ENCODE measurements around the gene CSPG5. TPM values are rescaled to one million over a fixed set of nuclear protein-coding genes. Genes with fewer than 3 reads are reported as not detected.

The CSPG5 gene, protein sequence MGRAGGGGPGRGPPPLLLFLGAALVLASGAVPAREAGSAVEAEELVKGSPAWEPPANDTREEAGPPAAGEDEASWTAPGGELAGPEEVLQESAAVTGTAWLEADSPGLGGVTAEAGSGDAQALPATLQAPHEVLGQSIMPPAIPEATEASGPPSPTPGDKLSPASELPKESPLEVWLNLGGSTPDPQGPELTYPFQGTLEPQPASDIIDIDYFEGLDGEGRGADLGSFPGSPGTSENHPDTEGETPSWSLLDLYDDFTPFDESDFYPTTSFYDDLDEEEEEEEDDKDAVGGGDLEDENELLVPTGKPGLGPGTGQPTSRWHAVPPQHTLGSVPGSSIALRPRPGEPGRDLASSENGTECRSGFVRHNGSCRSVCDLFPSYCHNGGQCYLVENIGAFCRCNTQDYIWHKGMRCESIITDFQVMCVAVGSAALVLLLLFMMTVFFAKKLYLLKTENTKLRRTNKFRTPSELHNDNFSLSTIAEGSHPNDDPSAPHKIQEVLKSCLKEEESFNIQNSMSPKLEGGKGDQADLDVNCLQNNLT
- total RNA-seq = 1.3 TPM

DNA sequence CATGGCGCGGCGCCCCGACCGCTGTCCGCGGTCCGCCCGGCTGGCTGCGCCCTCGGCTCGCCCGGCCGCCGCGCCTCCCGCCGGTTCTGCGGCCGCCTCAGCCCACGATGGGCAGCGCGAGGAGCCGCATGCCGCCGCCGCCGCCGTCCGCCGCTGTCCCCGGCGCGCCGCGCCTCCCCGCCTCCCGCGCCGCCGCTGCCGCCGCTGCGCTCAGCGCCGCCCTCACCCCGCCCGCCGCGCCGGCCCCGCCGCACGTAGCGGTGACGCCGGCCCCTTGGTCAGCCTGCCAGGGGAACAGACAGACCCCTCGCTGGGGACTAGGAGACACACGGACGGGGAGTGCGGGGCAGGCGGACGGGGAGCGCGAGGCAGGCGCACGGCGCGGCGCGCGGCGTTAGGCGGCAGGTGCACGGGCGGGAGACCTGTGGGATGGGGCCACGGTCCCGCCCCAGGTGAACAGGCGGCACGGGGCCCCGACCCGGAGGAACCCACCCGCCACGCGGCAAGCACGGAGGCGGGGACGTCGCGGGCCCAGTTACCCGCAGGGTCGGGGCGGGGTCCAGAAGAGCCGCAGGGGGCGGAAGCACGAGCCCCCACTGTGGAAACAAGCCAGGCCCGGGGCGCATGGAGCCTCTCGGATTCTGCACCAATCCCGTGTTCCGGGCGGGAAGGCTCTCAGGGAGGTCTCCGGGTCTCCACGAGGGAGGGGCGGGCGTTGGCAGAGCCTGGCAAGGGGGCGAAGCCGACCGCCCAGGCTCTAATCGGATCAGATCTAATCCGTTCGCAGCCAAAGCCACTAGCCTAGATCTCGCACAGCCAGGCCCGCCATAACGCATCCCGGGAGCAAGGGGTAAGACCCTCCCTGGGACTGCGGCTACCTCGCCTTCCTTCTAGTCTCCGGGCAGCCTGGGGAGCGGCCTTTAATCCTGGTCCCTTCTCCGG, at the start of gene CSPG5:
Gene CSPG5 (minus strand): TSS at position 175 of the 942 bp plus-strand sequence. CDS start 172 bp downstream, at position 3.

DNA sequence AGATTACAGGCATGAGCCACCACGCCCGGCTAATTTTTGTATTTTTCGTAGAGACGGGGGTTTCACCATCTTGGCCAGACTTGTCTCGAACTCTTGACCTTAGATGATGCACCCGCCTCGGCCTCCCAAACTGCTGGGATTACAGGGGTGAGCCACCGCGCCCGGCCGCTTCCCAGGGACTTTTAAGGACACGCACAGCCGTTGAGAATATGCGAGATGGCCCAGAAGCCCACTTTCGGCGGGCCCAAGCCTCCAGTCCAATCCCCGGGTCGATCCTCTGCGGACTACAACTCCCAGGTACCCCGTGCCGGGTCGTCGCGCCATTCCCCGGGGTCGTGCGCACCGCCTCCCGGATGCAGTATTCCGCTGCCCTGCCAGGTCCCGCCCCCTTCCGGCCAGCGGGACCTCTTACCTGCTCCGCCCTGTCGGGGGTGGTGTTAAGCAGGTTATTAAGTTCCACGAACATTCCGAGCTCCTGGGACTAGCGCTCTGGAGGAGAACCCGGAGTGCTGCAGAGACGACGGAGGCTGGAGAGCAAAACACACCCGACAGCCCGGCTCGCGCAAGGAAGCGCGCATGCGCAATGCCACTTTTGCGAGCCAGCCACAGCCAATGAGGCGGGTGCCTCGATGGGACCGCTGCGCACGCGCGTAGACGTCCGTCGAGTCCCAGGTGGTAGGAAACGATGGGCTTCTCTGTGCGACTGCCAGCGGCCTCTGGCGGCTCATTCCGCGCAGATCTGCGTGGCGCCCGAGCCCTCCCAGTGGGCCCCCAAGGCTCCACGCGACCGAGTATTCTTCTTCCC, 65.3 kb downstream of the CSPG5 start, which contains the start of gene ELP6:
Gene ELP6 (minus strand): TSS at position 588 of the 805 bp plus-strand sequence. CDS start 122 bp downstream, at position 466.

Small RNA genes lying within 50 kb of the gene (small RNA-seq; reads per million reads assigned to genes)
- gene RN7SL870P (ENCODE audit: low replicate concordance) = not detected

Other genes starting within 250 kb of the CSPG5 start
- 25.9 TPM for gene PTPN23, start 197.8 kb downstream of the CSPG5 start, total RNA-seq
- 101 TPM for gene SCAP, start 102.9 kb downstream of the CSPG5 start, total RNA-seq
- gene ELP6, start 65.2 kb downstream of the CSPG5 start, total RNA-seq = 35.5 TPM
- gene SMARCC1, start 203.0 kb upstream of the CSPG5 start, total RNA-seq = 69.2 TPM
- gene DHX30, start 224.3 kb upstream of the CSPG5 start, total RNA-seq = 82.5 TPM